ENCODE results near the gene TRAPPC1.
A peak's percentile ranks its signal among the peaks of the same experiment; 100 is the strongest.
"Not testable (repeated sequence)": the region's sequence is repeated elsewhere in the genome, so short reads cannot be mapped to it uniquely, and the experiment has no call there.

TRAPPC1 gene

GRCh38 chr17:7931709-7932482 lies at the start of gene TRAPPC1, which contains the start of gene CNTROB:
TRAPPC1 (minus strand) TSS chr17:7931946; CDS start chr17:7931829, 117 bp downstream.
CNTROB (plus strand) TSS chr17:7932206; CDS start chr17:7933080, 874 bp downstream.
- DNase-seq (ENCODE audit: low read depth) = peak; percentile 90

DNA sequence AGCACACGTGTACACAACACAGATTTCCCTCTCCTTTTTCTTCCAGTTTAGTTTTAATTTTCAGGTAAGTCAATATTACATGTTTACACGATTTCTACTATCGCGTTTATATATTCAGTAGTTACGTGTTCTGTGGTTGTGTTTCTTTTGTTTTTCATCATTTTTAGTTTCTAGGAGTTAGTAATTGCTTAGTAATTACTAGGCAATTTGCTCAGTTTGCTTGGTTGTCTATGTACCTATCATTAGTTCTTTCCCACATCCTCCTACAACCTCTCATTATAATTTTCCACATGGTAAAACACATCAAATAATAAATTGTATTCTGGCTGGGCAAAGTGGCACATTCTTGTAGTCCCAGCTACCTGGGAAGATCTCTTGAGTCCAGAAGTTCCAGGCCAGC lies 46.1 kb upstream of the TRAPPC1 start:
- DNase-seq (ENCODE audit: low read depth) = no peak

DNA sequence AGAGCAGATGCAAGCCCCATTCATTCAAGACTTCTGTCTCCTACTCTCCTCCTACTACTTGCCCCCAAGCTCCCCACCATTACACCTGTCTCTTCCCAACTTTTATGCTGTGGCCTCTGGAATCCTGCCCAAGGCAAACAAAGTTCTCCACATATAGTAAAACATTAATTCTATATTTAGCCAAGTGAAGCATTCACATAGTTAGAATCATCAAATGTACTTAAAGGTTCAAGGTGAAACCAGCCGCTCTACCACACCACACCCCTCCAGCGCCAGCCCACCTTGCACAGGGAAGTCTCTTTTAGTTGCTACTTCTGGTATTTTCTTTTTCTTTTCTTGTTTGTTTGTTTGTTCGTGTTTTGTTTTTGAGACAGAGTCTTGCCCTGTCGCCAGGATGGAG lies 45.3 kb upstream of the TRAPPC1 start:
- DNase-seq (ENCODE audit: low read depth) = no peak

- DNase-seq (ENCODE audit: low read depth) = no peak
Measured at GRCh38 chr17:7974638-7975131, 42.9 kb upstream of the TRAPPC1 start.

DNA sequence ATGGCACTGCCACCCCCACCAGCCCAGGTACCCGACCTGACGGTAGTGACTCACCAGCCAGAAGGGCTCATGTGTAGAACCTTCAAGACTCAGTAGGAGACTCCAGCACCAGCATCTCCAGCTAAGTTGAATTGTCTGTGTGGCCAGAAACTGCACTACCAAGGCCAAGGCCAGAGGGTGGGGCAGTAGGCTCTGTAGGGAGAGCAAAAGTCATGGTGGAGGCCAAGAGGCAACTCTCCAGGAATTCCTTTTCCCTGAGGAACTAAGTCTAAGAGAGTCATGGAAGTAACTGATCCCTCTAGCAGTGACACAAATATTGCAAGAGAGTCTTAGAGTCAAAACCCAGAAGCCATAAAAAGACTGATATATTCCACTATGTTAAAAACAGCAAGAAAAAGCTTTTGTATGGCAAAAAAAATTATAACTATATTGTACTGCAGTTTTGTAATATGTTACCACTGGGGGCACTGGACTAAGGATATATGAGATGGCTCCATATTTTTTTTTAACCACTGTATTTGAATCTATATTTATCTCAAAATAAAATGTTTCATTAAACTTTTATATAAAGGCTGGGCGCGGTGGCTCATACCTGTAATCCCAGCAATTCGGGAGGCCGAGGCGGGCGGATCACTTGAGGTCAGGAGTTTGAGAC lies 40.5 kb upstream of the TRAPPC1 start:
- no peak for DNase-seq (ENCODE audit: low read depth)

DNA sequence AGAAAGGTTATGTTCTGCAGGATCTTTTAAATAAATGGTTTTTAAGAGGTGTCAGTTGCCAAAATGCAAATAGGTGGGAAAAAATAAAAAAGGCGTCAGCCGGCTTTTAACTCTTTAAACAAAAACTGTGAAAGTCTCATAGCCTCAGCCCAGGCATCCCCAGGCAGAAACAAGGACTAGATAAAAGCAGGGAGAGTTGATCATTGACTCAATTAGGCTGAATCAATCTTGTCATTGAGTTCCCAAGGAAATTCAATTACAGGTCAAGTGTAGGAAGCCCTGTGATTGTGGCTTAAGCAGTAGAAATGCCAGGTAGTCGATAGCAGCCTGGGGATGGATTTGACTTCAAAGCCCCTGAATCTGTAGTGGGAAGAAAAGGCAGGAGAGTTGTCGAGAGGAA lies 39.9 kb upstream of the TRAPPC1 start:
- no peak for DNase-seq (ENCODE audit: low read depth)

GRCh38 chr17:7969433-7969832 lies 37.7 kb upstream of the TRAPPC1 start:
- DNase-seq (ENCODE audit: low read depth) = no peak

GRCh38 chr17:7967751-7968150 lies 36.0 kb upstream of the TRAPPC1 start:
- no peak for DNase-seq (ENCODE audit: low read depth)

GRCh38 chr17:7961421-7961820 lies 29.7 kb upstream of the TRAPPC1 start:
- DNase-seq (ENCODE audit: low read depth) = no peak

DNA sequence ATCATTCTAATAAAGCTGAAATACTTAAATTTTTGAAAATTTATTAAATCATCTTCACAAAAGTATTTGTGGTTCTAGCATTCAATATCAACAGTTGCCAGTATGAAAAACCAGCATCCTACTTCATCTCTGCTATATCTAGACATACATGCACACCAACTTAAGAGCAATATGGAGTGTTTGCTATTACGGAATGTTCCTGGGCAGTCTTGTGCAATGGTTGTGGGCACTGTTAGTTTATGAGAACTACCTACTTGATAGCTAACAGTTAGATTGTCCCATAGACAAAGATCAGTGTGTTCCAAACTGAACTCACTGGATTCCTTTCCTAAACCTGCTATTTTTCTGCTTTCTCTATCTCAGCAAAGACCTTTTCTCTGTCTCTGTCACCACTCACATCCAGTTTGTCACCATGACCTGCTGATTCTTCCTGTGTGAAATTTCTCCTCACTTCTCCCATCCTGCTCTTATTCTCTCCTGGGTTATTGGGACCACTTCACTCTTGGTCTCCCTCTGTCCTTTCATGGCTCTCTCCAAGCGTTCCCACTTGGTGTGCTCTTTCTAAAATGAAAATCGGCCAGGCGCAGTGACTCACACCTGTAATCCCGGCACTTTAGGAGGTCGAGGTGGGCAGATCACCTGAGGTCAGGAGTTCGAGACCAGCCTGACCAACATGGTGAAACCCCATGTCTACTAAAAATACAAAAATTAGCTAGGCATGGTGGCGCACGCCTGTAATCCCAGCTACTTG lies 27.9 kb upstream of the TRAPPC1 start:
- DNase-seq (ENCODE audit: low read depth) = no peak

DNA sequence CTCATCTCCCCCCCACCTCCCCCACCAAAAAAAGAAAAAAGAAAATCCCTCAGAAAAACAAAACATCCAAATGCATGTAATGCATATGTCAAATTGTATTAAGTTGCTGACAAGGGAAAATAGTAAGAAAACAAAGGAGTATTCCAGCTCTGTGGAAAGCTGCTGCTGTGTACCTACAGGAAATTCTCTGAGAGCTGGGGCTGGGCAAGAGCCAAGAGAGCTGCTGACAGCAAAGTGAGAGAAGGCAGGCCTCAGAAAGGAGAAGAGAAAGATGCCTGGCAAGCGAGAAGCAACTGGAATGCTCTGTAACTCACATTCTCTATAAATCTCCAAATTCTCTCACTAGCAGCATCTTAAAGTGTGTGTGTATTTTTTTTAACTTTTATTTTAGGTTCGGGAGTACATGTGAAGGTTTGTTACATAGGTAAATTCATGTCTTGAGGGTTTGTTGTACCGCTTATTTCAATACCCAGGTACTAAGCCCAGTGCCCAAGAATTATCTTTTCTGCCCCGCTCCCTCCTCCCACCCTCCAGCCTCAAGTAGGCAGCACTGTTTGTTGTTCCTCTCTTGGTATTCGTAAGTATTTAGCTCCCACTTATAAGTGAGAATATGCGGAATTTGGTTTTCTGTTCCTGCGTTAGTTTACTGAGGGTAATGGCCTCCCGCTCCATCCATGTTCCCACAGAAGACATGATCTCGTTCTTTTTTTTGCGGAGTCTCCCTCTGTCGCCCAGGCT lies 24.7 kb upstream of the TRAPPC1 start:
- no peak for DNase-seq (ENCODE audit: low read depth)

- DNase-seq (ENCODE audit: low read depth) = no peak
Measured at GRCh38 chr17:7955414-7956227, 23.9 kb upstream of the TRAPPC1 start.

DNA sequence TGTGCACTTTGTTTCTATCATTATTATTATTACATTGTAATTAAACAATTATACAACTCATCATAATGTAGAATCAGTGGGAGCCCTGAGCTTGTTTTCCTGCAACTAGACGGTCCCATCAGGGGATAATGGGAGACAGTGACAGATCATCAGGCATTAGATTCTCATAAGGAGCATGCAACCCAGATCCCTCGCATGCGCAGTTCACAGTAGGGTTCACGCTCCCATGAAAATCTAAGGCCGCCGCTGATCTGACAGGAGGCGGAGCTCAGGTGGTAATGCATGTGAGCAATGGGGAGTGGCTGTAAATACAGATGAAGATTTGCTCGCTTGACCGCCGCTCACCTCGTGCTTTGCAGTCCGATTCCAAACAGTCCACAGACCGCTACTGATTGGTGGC lies 21.5 kb upstream of the TRAPPC1 start:
- DNase-seq (ENCODE audit: low read depth) = not testable (repeated sequence)

- no peak for DNase-seq (ENCODE audit: low read depth)
Measured at GRCh38 chr17:7951143-7951792, 19.5 kb upstream of the TRAPPC1 start.

DNA sequence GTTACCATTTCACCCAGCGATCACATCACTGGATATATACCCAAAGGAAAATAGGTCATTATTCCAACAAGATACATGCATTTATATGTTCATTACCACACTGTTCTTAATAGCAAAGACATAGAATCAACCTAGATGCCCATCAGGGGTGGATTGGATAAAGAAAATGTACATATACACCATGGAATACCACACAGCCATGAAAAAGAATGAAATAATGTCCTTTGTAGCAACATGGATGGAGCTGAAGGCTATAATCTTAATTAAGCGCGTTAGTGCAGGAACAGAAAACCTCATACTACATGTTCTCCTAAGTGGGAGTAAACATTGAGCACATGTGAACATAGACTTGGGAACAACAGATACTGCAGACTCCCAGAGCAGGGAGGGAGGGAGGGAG lies 18.8 kb upstream of the TRAPPC1 start:
- DNase-seq (ENCODE audit: low read depth) = no peak

DNA sequence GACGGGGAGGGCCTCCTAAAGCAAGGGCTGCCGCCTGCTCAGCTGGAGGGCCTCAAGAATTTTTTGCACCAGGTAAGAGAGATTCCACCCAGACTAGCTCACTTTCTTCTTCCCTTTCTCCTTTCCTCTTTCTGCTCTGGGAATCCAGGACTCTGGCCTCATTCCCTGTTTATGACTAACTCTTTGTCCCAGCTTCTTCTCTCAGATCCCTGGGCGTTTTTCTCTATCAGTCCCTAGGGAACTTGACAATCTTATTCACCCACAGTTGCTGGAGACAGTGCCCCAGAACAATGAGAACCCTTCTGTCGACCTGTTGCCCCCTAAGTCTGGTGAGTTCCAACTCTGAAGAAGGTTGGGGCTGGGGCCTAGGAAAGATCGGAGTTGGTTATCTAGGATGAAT lies 15.9 kb upstream of the TRAPPC1 start:
- DNase-seq (ENCODE audit: low read depth) = no peak

DNA sequence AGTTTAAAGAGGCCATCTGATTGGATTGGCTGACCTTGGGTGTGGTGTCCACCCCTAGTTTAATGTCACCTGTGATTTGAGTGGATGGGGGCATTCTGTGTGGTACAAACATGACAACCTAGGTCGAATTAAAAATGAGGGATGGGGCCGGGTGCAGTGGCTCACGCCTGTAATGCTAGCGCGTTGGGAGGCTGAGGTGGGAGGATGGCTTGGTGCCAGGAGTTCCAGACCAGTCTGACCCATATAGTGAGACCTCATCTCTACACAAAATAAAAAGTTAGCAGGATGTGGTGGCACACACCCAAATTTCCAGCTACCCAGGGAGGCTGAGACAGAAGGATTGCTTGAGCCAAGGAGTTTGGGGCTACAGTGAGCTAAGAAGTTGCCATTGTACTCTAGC lies 14.7 kb upstream of the TRAPPC1 start:
- DNase-seq (ENCODE audit: low read depth) = no peak

- DNase-seq (ENCODE audit: low read depth) = no peak
Measured at GRCh38 chr17:7945651-7946050, 13.9 kb upstream of the TRAPPC1 start.

DNA sequence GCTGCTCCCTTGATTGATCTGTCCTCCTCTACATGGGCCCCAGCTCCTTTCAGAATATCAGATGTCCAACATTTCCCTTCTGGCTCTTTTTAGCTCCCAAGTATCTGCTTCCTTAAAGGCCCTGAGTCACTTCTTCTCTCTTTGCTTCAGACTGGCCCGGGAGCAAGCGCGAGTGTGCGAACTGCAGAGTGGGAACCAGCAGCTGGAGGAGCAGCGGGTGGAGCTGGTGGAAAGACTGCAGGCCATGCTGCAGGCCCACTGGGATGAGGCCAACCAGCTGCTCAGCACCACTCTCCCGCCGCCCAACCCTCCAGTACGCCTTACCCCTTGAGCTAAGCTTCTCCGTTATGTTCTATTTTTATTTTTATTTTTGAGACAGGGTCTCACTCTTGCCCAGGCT lies 12.6 kb upstream of the TRAPPC1 start:
- no peak for DNase-seq (ENCODE audit: low read depth)

GRCh38 chr17:7943291-7943690 lies 11.5 kb upstream of the TRAPPC1 start:
- no peak for DNase-seq (ENCODE audit: low read depth)

GRCh38 chr17:7940743-7941142 lies 9.0 kb upstream of the TRAPPC1 start:
- DNase-seq (ENCODE audit: low read depth) = no peak

Measured in CMK (cell line).